Smooth muscle cell of the brain vasculature (primary cell): Measurements from ENCODE around the gene SUMO3.

Experiments used
- DNase-seq: peaks from one replicate; pipeline ENCODE4 v3.0.0-alpha.2; 2012; ENCODE audit warnings: low read depth, low spot score

The SUMO3 gene

GRCh38 chr21:44803651-44804050 lies 14.2 kb downstream of the SUMO3 start:
- DNase-seq, result no peak

- no peak for DNase-seq
These were observed 15.3 kb downstream of the SUMO3 start for GRCh38 chr21:44802396-44803153.

- no peak for DNase-seq
These were observed 16.1 kb downstream of the SUMO3 start, which contains the start of gene UBE2G2 for GRCh38 chr21:44801468-44802395. TSS of gene UBE2G2 (minus strand) at chr21:44801820. CDS start at chr21:44801748, 72 bp downstream.

GRCh38 chr21:44800971-44801467 lies 16.8 kb downstream of the SUMO3 start:
- no peak for DNase-seq

- no peak for DNase-seq
These were observed 17.8 kb downstream of the SUMO3 start for GRCh38 chr21:44800103-44800502.

- DNase-seq, result no peak
These were observed 18.2 kb downstream of the SUMO3 start for GRCh38 chr21:44799646-44800045.

- no peak for DNase-seq
These were observed 20.1 kb downstream of the SUMO3 start for GRCh38 chr21:44797775-44798174.

- DNase-seq, result no peak
These were observed 22.5 kb downstream of the SUMO3 start for GRCh38 chr21:44795342-44795741.

- no peak for DNase-seq
These were observed 24.1 kb downstream of the SUMO3 start for GRCh38 chr21:44793592-44794374.

GRCh38 chr21:44792702-44793591 lies 24.9 kb downstream of the SUMO3 start:
- DNase-seq, result no peak

- DNase-seq, result no peak
These were observed 25.9 kb downstream of the SUMO3 start for GRCh38 chr21:44791993-44792392.

GRCh38 chr21:44791246-44791645 lies 26.6 kb downstream of the SUMO3 start:
- DNase-seq, result no peak

GRCh38 chr21:44790368-44790767 lies 27.5 kb downstream of the SUMO3 start:
- DNase-seq, result no peak

GRCh38 chr21:44789880-44790279 lies 28.0 kb downstream of the SUMO3 start:
- no peak for DNase-seq

GRCh38 chr21:44785620-44786335 lies 32.1 kb downstream of the SUMO3 start:
- no peak for DNase-seq

GRCh38 chr21:44784810-44785209 lies 33.1 kb downstream of the SUMO3 start:
- no peak for DNase-seq

GRCh38 chr21:44783020-44783696 lies 34.7 kb downstream of the SUMO3 start:
- no peak for DNase-seq

- DNase-seq, result no peak
These were observed 36.9 kb downstream of the SUMO3 start for GRCh38 chr21:44780767-44781459.

GRCh38 chr21:44780137-44780502 lies 37.7 kb downstream of the SUMO3 start:
- DNase-seq, result no peak
